Measurements from ENCODE around the gene GRIA3. TPM values are rescaled to one million over a fixed set of nuclear protein-coding genes. Genes with fewer than 3 reads are reported as not detected.

GRIA3 gene
- total RNA-seq, 3 donors from 2014 or later: 0.51 to 1.2 (median 0.72) TPM

- H3K4me1 ChIP-seq (ENCODE audit: low read depth): no peaks in the 10 kb centered on the region
- H3K9me3 ChIP-seq: no peaks in the 10 kb centered on the region
- no peak for ATAC-seq
- no peak overlapping the region for H3K4me3 ChIP-seq
- DNase-seq: no peak
- no peak for TF ChIP-seq CTCF (IDR thresholded peaks at IDR 0.05)
- no peaks in the 10 kb centered on the region for H3K36me3 ChIP-seq (ENCODE audit: low read depth)
- intact Hi-C loops (cut with DNase I, micrococcal nuclease): no loop called here
Measured at GRCh38 chrX:123481913-123482851, 298.1 kb downstream of the GRIA3 start.

GRCh38 chrX:123486297-123486696 is 302.2 kb downstream of the GRIA3 start:
- intact Hi-C loops (cut with DNase I, micrococcal nuclease): no loop called here

GRCh38 chrX:123487236-123487635 is 303.2 kb downstream of the GRIA3 start:
- Histone ChIP-seq H3K4me3 (no peak overlapping the region), H3K4me1 (ENCODE audit: low read depth) (no peaks in the 10 kb centered on the region), H3K9me3 (no peaks in the 10 kb centered on the region), H3K36me3 (ENCODE audit: low read depth) (no peaks in the 10 kb centered on the region)
- no peak for DNase-seq
- intact Hi-C loops (cut with DNase I, micrococcal nuclease): no loop called here
- TF ChIP-seq CTCF (IDR thresholded peaks at IDR 0.05): no peak
- ATAC-seq: no peak

More at GRCh38 chrX:123486297-123486696, 302.2 kb downstream of the GRIA3 start:
- Histone ChIP-seq H3K36me3 (ENCODE audit: low read depth) (no peaks in the 10 kb centered on the region), H3K9me3 (no peaks in the 10 kb centered on the region), H3K4me3 (no peak overlapping the region), H3K4me1 (ENCODE audit: low read depth) (no peaks in the 10 kb centered on the region)
- TF ChIP-seq CTCF (IDR thresholded peaks at IDR 0.05): no peak
- DNase-seq: no peak
- no peak for ATAC-seq

GRCh38 chrX:123487669-123488068 is 303.6 kb downstream of the GRIA3 start:
- DNase-seq (no peak), ATAC-seq (no peak)
- Histone ChIP-seq H3K36me3 (ENCODE audit: low read depth) (no peaks in the 10 kb centered on the region), H3K4me3 (no peak overlapping the region), H3K9me3 (no peaks in the 10 kb centered on the region), H3K4me1 (ENCODE audit: low read depth) (no peaks in the 10 kb centered on the region)
- intact Hi-C loops (cut with DNase I, micrococcal nuclease): no loop called here
- no peak for TF ChIP-seq CTCF (IDR thresholded peaks at IDR 0.05)

- DNase-seq (no peak), ATAC-seq (no peak)
- no peak for TF ChIP-seq CTCF (IDR thresholded peaks at IDR 0.05)
- Histone ChIP-seq H3K4me1 (ENCODE audit: low read depth) (no peaks in the 10 kb centered on the region), H3K36me3 (ENCODE audit: low read depth) (no peaks in the 10 kb centered on the region), H3K4me3 (no peak overlapping the region), H3K9me3 (no peaks in the 10 kb centered on the region)
- intact Hi-C loops (cut with DNase I, micrococcal nuclease): no loop called here
Measured at GRCh38 chrX:123489011-123489410, 304.9 kb downstream of the GRIA3 start.
